Activated T-cell treated with anti-CD3 and anti-CD28 coated beads, Interleukin-2, amount 50 U/mL, for 24 hours (primary cell): Measurements from ENCODE around the gene TUBB3.
"Not testable (repeated sequence)": the region's sequence is repeated elsewhere in the genome, so short reads cannot be mapped to it uniquely, and the experiment has no call there.

ENCODE experiments used
- DNase-seq: peaks from one replicate; pipeline ENCODE4 v3.0.0-alpha.2; 2020
- H3K27ac Mint-ChIP-seq: 2 replicates; pipeline ENCODE4 v1.8.0; 2020; ENCODE audit warnings: mild to moderate bottlenecking, mixed read lengths
- H3K27me3 Mint-ChIP-seq: 2 replicates; pipeline ENCODE4 v1.8.0; 2020; ENCODE audit warnings: mixed read lengths
- H3K36me3 Mint-ChIP-seq: 2 replicates; pipeline ENCODE4 v1.8.0; 2020; ENCODE audit warnings: low read depth, mixed read lengths
- H3K4me1 Mint-ChIP-seq: 2 replicates; pipeline ENCODE4 v1.8.0; 2020; ENCODE audit warnings: low read depth, mixed read lengths
- H3K4me3 Mint-ChIP-seq: 2 replicates; pipeline ENCODE4 v1.8.0; 2020; ENCODE audit warnings: mild to moderate bottlenecking, moderate library complexity, mixed read lengths
- H3K9me3 Mint-ChIP-seq: 2 replicates; pipeline ENCODE4 v1.8.0; 2020; ENCODE audit warnings: mixed read lengths

Gene TUBB3

GRCh38 chr16:89918453-89919347 lies 4.4 kb upstream of the TUBB3 start, which contains the start of gene MC1R:
Gene MC1R (plus strand): TSS chr16:89918862. CDS start chr16:89919259, 397 bp downstream.
- no peaks in the 10 kb centered on the region for H3K9me3 Mint-ChIP-seq
- H3K4me3 Mint-ChIP-seq, result peak within 1 kb of the TSS; percentile 33
- H3K27ac Mint-ChIP-seq, result peak within 1 kb of the TSS; percentile 88
- peak; percentile 52 for DNase-seq
- peaks cover 2% of the 10 kb centered on the region for H3K36me3 Mint-ChIP-seq
- peaks cover 49% of the 10 kb centered on the region for H3K4me1 Mint-ChIP-seq
- peaks cover 43% of the 10 kb centered on the region for H3K27me3 Mint-ChIP-seq

- Mint-ChIP-seq H3K9me3 (no peaks in the 10 kb centered on the region), H3K4me1 (peaks cover 52% of the 10 kb centered on the region), H3K36me3 (peaks cover 2% of the 10 kb centered on the region), H3K27me3 (peaks cover 52% of the 10 kb centered on the region), H3K27ac (no peak overlapping the region), H3K4me3 (no peak overlapping the region)
- no peak for DNase-seq
Measured at GRCh38 chr16:89919535-89920406, 3.4 kb upstream of the TUBB3 start.

DNA sequence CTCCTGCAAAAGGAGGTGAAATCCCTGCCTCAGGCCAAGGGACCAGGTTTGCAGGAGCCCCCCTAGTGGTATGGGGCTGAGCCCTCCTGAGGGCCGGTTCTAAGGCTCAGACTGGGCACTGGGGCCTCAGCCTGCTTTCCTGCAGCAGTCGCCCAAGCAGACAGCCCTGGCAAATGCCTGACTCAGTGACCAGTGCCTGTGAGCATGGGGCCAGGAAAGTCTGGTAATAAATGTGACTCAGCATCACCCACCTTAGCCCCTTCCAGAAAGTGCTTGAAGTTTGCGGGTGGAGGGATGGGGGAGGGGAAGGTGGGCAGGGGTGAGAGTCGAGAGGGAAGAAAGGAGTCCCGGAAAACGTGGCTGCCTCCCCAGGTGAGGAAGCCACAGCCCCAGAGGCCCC lies 2.4 kb upstream of the TUBB3 start:
- Mint-ChIP-seq H3K27me3 (peaks cover 59% of the 10 kb centered on the region), H3K27ac (no peak overlapping the region), H3K4me3 (no peak overlapping the region), H3K4me1 (peaks cover 55% of the 10 kb centered on the region), H3K36me3 (peaks cover 2% of the 10 kb centered on the region), H3K9me3 (no peaks in the 10 kb centered on the region)
- DNase-seq, result no peak

DNA sequence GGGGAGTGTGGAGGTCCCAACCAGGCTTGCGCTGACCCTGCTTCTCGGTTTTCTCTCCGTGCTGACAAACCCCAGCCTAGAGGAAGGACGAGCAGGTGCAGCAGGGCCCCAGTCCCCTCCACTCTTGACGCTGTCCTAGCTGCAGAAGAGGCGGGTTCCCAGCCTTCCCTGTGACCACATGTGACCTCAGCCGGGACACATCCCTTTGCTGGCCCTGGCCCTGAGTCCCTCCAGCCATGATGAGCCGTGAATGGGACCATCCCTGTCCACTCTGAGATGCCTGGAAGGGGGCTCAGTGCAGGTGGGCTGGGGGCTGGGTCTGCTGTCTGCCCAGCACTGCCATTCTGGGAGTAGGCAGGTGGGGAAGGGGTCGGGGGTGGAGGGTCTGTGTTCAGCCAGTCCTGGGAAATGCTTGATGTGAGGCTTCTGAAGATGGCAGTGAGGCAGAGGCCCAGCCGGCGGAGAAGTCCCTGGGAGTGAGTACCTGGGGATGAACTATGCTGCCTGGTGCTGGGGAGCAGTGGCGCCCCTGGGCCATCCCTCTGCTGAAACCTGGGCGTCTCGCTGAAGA lies 1.9 kb upstream of the TUBB3 start:
- H3K27me3 Mint-ChIP-seq, result peaks cover 59% of the 10 kb centered on the region

GRCh38 chr16:89921702-89922476 lies 1.3 kb upstream of the TUBB3 start:
- Mint-ChIP-seq H3K4me1 (peaks cover 53% of the 10 kb centered on the region), H3K27me3 (peaks cover 64% of the 10 kb centered on the region), H3K27ac (peak overlapping the region; percentile 22)

More for the DNA sequence above, 1.9 kb upstream of the TUBB3 start:
- Mint-ChIP-seq H3K27ac (no peak overlapping the region), H3K4me1 (peaks cover 53% of the 10 kb centered on the region), H3K9me3 (no peaks in the 10 kb centered on the region), H3K4me3 (peak overlapping the region; percentile 64), H3K36me3 (peaks cover under 1% of the 10 kb centered on the region)
- DNase-seq, result no peak

DNA sequence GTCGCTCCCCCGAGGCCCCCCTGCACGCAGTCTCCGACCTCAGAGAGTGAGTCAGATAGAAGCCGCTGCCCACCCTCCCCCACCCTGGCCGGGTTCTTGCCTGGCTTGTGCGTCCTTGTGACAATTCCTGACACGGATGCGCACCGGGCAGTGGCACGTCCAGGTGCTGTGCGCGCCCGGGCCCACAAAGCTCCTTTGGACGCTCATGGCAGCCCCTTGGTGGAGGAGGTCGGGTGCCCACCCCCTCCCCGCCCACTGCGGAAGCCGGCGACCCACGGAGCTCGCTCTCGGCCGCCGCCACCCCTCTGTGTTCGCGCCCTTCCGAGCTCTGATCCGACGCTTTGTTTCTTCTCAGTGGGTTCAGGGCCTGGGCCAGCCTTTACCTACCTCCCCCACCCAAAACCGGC lies 662 bp upstream of the TUBB3 start:
- Mint-ChIP-seq H3K9me3 (no peaks in the 10 kb centered on the region), H3K36me3 (no peaks in the 10 kb centered on the region), H3K27me3 (peaks cover 65% of the 10 kb centered on the region), H3K27ac (no peak overlapping the region), H3K4me3 (peak overlapping the region; percentile 64), H3K4me1 (peaks cover 53% of the 10 kb centered on the region)
- no peak for DNase-seq

More at GRCh38 chr16:89921702-89922476, 1.3 kb upstream of the TUBB3 start:
- Mint-ChIP-seq H3K4me3 (peak overlapping the region; percentile 64), H3K36me3 (no peaks in the 10 kb centered on the region), H3K9me3 (no peaks in the 10 kb centered on the region)
- DNase-seq, result peak; percentile 51

GRCh38 chr16:89923640-89924296 lies 626 bp downstream of the TUBB3 start:
- peaks cover 42% of the 10 kb centered on the region for H3K4me1 Mint-ChIP-seq
- DNase-seq, result no peak
- H3K27ac Mint-ChIP-seq, result no peak overlapping the region
- no peaks in the 10 kb centered on the region for H3K36me3 Mint-ChIP-seq
- no peak overlapping the region for H3K4me3 Mint-ChIP-seq
- no peaks in the 10 kb centered on the region for H3K9me3 Mint-ChIP-seq
- H3K27me3 Mint-ChIP-seq, result peaks cover 70% of the 10 kb centered on the region

GRCh38 chr16:89924297-89924924 lies 1.3 kb downstream of the TUBB3 start:
- H3K9me3 Mint-ChIP-seq, result no peaks in the 10 kb centered on the region
- H3K4me1 Mint-ChIP-seq, result peaks cover 38% of the 10 kb centered on the region
- peaks cover 67% of the 10 kb centered on the region for H3K27me3 Mint-ChIP-seq
- H3K27ac Mint-ChIP-seq, result no peak overlapping the region
- DNase-seq, result peak; percentile 55
- no peaks in the 10 kb centered on the region for H3K36me3 Mint-ChIP-seq
- no peak overlapping the region for H3K4me3 Mint-ChIP-seq

GRCh38 chr16:89924925-89925307 lies 1.8 kb downstream of the TUBB3 start:
- Mint-ChIP-seq H3K27me3 (peaks cover 64% of the 10 kb centered on the region), H3K36me3 (no peaks in the 10 kb centered on the region), H3K4me1 (peaks cover 33% of the 10 kb centered on the region), H3K27ac (no peak overlapping the region), H3K4me3 (no peak overlapping the region), H3K9me3 (no peaks in the 10 kb centered on the region)
- no peak for DNase-seq

GRCh38 chr16:89925596-89926079 lies 2.5 kb downstream of the TUBB3 start:
- Mint-ChIP-seq H3K4me3 (peak overlapping the region; percentile 31), H3K36me3 (no peaks in the 10 kb centered on the region), H3K27ac (no peak overlapping the region), H3K9me3 (no peaks in the 10 kb centered on the region), H3K4me1 (peaks cover 27% of the 10 kb centered on the region), H3K27me3 (peaks cover 59% of the 10 kb centered on the region)
- DNase-seq, result no peak

DNA sequence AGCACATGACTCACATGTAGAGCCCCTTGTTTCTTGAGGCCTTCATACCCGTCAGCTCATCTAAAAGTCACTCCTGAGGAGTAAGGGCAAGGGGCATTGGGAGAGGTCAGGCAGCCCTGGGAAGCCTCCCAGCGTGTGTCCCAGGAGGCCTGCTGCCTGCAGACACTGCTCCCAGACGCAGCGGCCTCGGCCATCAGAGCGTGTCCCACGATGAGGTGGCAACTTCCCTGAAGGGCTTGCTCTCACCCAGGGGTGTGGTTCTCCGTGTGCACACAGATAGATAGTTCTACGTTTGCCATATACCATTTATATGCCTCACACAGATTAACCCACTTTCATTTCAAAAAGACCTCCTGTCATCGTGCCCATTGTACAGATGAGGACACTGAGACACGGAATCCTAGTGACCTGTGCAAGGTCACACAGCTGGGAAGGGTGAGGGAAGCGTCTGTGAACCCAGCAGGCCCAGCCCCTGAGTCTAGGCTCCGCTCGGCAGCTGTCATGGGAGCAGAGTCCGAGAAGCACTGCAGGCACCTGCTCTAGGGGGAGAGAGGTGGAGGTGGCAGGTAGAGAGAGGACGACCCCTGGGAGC lies 8.3 kb downstream of the TUBB3 start:
- no peak for DNase-seq
- peaks cover 27% of the 10 kb centered on the region for H3K27me3 Mint-ChIP-seq
- H3K27ac Mint-ChIP-seq, result no peak overlapping the region
- no peaks in the 10 kb centered on the region for H3K9me3 Mint-ChIP-seq
- H3K4me1 Mint-ChIP-seq, result no peaks in the 10 kb centered on the region
- no peak overlapping the region for H3K4me3 Mint-ChIP-seq
- no peaks in the 10 kb centered on the region for H3K36me3 Mint-ChIP-seq

- Mint-ChIP-seq H3K4me1 (no peaks in the 10 kb centered on the region), H3K27ac (no peak overlapping the region), H3K4me3 (no peak overlapping the region), H3K36me3 (no peaks in the 10 kb centered on the region), H3K27me3 (peaks cover 23% of the 10 kb centered on the region), H3K9me3 (no peaks in the 10 kb centered on the region)
- DNase-seq, result no peak
Measured at GRCh38 chr16:89931964-89932363, 8.8 kb downstream of the TUBB3 start.

DNA sequence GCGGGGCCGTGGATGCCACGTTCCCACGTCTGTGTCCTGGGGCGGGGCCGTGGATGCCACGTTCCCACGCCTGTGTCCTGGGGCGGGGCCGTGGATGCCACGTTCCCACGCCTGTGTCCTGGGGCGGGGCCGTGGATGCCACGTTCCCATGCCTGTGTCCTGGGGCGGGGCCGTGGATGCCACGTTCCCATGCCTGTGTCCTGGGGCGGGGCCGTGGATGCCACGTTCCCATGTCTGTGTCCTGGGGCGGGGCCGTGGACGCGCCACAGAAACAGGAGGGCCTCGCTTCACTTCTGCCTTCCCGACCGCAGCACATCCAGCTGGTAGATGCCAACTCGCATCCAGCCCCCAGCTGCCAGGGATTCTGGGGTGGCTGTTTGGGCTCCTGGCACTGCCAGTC lies 10.9 kb downstream of the TUBB3 start:
- H3K4me3 Mint-ChIP-seq, H3K4me1 Mint-ChIP-seq: not testable (repeated sequence)

More for the DNA sequence above, 10.9 kb downstream of the TUBB3 start:
- not testable (repeated sequence) for H3K36me3 Mint-ChIP-seq, H3K27ac Mint-ChIP-seq, H3K9me3 Mint-ChIP-seq, DNase-seq
- H3K27me3 Mint-ChIP-seq, result peaks cover 13% of the 10 kb centered on the region
